ENCODE measurements around the gene DNAJB5.
"Not testable (repeated sequence)": the region's sequence is repeated elsewhere in the genome, so short reads cannot be mapped to it uniquely, and the experiment has no call there.

Gene DNAJB5

GRCh38 chr9:34989003-34989945 is at the start of gene DNAJB5:
TSS of gene DNAJB5 (plus strand) at chr9:34989745. CDS start at chr9:34990631, 886 bp downstream.
- H3K4me3 ChIP-seq (ENCODE audit: low read length) = peak within 1 kb of the TSS; percentile 79
- no peak for TF ChIP-seq CTCF (IDR thresholded peaks at IDR 0.05; ENCODE audit: insufficient read depth, low read depth, low read length, missing control alignments)
- peak; percentile 100 for DNase-seq (ENCODE audit: low read depth)

- not testable (repeated sequence) for DNase-seq (ENCODE audit: low read depth); H3K4me3 ChIP-seq (ENCODE audit: low read length)
Measured at GRCh38 chr9:34939989-34940388, 49.6 kb upstream of the DNAJB5 start.

GRCh38 chr9:34948451-34948850 is 41.1 kb upstream of the DNAJB5 start:
- no peak for DNase-seq (ENCODE audit: low read depth)
- TF ChIP-seq CTCF (IDR thresholded peaks at IDR 0.05; ENCODE audit: insufficient read depth, low read depth, low read length, missing control alignments) = no peak
- H3K4me3 ChIP-seq (ENCODE audit: low read length) = no peak overlapping the region

- no peak for TF ChIP-seq CTCF (IDR thresholded peaks at IDR 0.05; ENCODE audit: insufficient read depth, low read depth, low read length, missing control alignments)
- no peak for DNase-seq (ENCODE audit: low read depth)
- H3K4me3 ChIP-seq (ENCODE audit: low read length) = no peak overlapping the region
Measured at GRCh38 chr9:34954225-34954624, 35.3 kb upstream of the DNAJB5 start.

- H3K4me3 ChIP-seq (ENCODE audit: low read length) = not testable (repeated sequence)
Measured at GRCh38 chr9:34956066-34956465, 33.5 kb upstream of the DNAJB5 start.

GRCh38 chr9:34956648-34957047 is 32.9 kb upstream of the DNAJB5 start:
- H3K4me3 ChIP-seq (ENCODE audit: low read length) = no peak overlapping the region
- TF ChIP-seq CTCF (IDR thresholded peaks at IDR 0.05; ENCODE audit: insufficient read depth, low read depth, low read length, missing control alignments) = no peak
- no peak for DNase-seq (ENCODE audit: low read depth)

More at GRCh38 chr9:34956066-34956465, 33.5 kb upstream of the DNAJB5 start:
- DNase-seq (ENCODE audit: low read depth) = not testable (repeated sequence)

GRCh38 chr9:34957492-34958410 is 31.8 kb upstream of the DNAJB5 start, which contains the start of gene PHF24:
TSS of gene PHF24 (plus strand) at chr9:34958285. CDS start at chr9:34971299, 13,014 bp downstream.
- peak within 1 kb of the TSS; percentile 8 for H3K4me3 ChIP-seq (ENCODE audit: low read length)
- peak; percentile 37 for DNase-seq (ENCODE audit: low read depth)
- TF ChIP-seq CTCF (IDR thresholded peaks at IDR 0.05; ENCODE audit: insufficient read depth, low read depth, low read length, missing control alignments) = no peak
